ENCODE data around the gene TFAP2B.

Gene TFAP2B

DNA sequence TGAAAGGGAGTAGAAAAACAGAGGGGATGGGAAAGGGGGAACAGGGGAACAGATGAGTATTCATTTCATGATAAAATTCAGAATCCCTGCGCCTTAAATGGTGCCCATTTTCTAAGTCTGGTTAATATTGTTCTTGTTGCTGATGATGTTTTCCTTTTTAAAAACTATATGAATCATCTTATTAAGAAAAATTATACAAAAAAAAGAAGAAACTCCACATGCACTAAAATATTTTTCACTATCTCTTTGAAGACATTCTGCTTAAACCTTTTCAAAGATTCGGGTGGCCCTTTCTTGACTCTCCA lies 1.1 kb upstream of the TFAP2B start:
- no peak for DNase-seq (ENCODE audit: low read depth)
- no peak overlapping the region for H3K4me3 ChIP-seq (ENCODE audit: low read length)
- TF ChIP-seq, protein P1, sequence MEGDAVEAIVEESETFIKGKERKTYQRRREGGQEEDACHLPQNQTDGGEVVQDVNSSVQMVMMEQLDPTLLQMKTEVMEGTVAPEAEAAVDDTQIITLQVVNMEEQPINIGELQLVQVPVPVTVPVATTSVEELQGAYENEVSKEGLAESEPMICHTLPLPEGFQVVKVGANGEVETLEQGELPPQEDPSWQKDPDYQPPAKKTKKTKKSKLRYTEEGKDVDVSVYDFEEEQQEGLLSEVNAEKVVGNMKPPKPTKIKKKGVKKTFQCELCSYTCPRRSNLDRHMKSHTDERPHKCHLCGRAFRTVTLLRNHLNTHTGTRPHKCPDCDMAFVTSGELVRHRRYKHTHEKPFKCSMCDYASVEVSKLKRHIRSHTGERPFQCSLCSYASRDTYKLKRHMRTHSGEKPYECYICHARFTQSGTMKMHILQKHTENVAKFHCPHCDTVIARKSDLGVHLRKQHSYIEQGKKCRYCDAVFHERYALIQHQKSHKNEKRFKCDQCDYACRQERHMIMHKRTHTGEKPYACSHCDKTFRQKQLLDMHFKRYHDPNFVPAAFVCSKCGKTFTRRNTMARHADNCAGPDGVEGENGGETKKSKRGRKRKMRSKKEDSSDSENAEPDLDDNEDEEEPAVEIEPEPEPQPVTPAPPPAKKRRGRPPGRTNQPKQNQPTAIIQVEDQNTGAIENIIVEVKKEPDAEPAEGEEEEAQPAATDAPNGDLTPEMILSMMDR (IDR thresholded peaks at IDR 0.05; ENCODE audit: insufficient read depth, low read depth, low read length, missing control alignments), result no peak

DNA sequence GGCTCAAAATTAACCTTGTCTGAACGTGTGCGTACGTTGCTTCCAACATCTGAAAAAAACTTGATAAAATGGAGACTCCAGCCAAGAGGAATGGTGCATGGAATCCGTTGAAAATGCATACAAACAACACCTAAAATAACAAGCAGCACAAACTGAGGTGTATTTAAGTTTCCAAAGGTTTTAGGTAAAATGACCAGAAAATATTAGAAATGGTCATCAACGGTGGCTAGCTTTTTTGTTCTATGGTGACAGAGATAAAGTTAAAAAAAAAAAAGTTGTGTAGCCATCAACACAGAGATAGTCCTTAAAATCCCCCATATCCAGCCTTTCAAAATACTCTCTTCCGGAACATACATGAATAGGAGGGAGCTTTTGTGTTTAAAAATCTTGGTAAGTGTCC lies 651 bp upstream of the TFAP2B start:
- DNase-seq (ENCODE audit: low read depth), result no peak
- TF ChIP-seq, protein P1 (IDR thresholded peaks at IDR 0.05; ENCODE audit: insufficient read depth, low read depth, low read length, missing control alignments), result no peak
- H3K4me3 ChIP-seq (ENCODE audit: low read length), result no peak overlapping the region

DNA sequence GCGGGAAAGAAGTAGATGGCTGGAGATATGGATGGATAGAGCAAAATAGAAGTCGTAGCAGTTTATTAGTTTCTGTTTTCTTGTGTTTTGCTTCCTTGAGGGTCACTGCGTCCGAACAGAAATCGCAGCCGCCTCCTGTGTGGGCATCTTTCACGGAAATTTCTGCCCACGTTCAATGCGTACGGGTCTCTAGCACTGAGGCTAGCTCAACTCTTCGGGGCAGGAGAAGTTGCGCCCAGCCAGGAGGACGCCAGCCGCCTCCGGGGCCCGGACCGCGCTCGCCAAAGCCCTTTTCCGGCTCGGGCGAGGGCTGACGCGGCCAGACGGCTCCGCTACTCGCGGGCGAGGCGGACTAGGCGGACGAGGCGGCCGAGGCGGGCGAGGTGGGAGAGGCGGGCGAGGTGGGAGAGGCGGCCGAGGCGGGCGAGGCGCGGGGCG lies 814 bp downstream of the TFAP2B start:
- no peak overlapping the region for H3K4me3 ChIP-seq (ENCODE audit: low read length)
- TF ChIP-seq, protein P1 (IDR thresholded peaks at IDR 0.05; ENCODE audit: insufficient read depth, low read depth, low read length, missing control alignments), result no peak
- DNase-seq (ENCODE audit: low read depth), result peak; percentile 32

DNA sequence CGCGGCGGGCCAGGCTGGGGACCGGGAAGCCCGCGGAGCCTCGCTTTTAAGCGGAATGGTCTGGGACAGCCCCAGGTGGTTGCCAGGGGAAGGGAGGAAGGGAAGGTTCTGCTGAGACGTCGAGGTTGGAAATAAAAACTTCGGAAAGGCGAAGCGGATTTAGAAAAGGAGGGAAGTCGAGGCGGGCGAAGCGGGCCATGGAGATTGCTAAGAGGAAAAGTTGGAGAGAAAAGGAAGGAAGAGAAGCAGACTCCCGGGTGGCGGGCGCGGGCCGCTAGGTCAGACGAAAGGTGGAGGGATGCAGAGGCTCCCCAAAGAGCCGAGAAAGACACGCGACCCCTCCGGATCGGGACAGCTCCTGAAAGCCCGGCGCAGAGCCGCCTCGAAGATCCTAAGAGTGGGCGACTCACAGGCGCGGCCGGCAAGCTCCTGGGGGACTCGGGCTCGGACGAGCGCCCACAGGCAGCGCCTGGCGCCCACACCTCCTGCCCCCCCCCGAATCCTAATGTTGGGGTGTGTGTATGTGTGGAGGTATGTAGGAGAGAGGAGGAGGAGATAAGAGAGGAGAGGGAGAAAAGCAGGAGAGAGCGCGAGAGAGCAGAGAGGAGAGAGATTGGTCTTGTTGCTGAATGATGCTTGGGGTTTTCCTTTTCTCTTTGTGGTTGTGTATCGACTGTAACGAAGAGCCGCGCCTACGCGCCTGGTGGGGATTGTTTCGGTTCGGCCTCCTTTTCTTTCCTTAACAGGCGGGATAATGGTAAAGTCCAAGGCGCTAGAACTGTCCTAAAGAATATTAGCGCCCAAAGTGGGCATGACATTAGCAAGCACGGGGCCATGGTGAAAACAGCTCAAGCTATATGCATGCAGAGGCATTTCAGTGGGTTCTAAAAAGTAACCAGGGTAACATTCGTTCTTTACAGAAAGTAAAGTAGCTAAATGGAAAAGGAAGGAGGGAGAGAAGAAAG lies 1.5 kb downstream of the TFAP2B start:
- H3K4me3 ChIP-seq (ENCODE audit: low read length), result no peak overlapping the region
- no peak for DNase-seq (ENCODE audit: low read depth)
- TF ChIP-seq, protein P1 (IDR thresholded peaks at IDR 0.05; ENCODE audit: insufficient read depth, low read depth, low read length, missing control alignments), result no peak

DNA sequence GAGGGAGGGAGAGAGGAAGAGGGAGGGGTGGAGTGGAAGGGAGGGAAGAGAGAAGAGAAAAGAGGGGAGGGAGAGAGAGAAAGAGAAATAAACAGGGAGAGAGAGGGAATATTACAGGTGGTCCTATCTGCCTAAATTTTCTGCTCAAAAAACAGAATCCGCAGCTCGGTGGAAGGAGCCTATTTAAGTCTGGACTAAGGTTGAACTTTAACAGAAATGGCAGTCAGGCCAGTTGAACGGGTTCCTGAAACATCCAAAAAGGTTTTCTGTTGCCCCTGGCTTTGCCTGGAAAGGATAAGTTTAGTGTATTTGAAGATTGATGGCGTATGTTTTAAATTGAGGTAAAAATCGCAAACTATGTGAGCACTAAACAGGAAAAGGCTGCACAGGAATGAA lies 2.2 kb downstream of the TFAP2B start:
- TF ChIP-seq, protein P1 (IDR thresholded peaks at IDR 0.05; ENCODE audit: insufficient read depth, low read depth, low read length, missing control alignments), result no peak
- no peak overlapping the region for H3K4me3 ChIP-seq (ENCODE audit: low read length)
- DNase-seq (ENCODE audit: low read depth), result no peak

DNA sequence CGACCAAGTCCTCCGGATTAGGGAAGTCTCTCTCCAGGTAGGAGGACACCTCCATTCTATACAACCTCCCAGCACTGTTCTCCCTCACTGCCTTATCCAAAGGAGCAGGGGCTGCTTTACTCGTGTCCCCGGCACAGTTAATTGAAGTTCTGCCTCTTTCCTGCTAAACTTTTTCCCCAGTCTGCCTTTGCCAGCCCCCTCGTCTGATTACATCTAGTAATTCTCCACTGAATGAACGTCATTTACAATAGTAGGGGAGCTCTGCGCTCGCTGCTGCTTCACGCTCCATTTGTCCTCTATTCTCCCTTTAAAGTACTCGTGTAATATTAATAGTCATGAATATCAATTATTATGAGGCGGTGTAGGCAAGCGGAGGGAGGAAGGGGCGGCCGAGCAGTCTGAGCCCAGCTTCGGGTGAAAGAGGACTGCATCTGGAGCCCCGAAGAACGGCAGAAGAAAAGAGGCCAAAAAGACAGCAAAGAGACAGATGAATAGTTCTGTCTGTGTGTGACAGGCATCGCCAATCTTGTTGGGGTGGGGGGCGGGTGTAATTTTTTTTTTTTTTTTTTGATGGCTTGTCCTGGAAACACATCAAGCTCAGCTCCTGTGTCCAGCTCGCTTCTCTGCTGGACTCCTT lies 2.9 kb downstream of the TFAP2B start:
- H3K4me3 ChIP-seq (ENCODE audit: low read length), result no peak overlapping the region
- TF ChIP-seq, protein P1 (IDR thresholded peaks at IDR 0.05; ENCODE audit: insufficient read depth, low read depth, low read length, missing control alignments), result no peak
- DNase-seq (ENCODE audit: low read depth), result no peak
